KMS-11 (cell line): ENCODE data around the gene ZFYVE28.
A peak's percentile ranks its signal among the peaks of the same experiment; 100 is the strongest.

Source experiments
- H2AFZ ChIP-seq: fragments of 200-600 bp; sonication (generic); 2 replicates; pipeline ENCODE4 v1.6.1; 2016; ENCODE audit warnings: antibody characterized with exemption, mixed run types, low read depth
- H3K27ac ChIP-seq: fragments of 200-600 bp; sonication (generic); 2 replicates; pipeline ENCODE4 v1.6.1; 2016; ENCODE audit warnings: mild to moderate bottlenecking, mixed run types
- H3K27me3 ChIP-seq: fragments of 200-600 bp; sonication (generic); 2 replicates; pipeline ENCODE4 v1.6.1; 2017; ENCODE audit warnings: mild to moderate bottlenecking, low read depth, mixed run types, moderate library complexity; ENCODE audit not compliant: insufficient read depth
- H3K36me3 ChIP-seq: fragments of 200-600 bp; sonication (generic); 2 replicates; pipeline ENCODE4 v1.6.1; 2017; ENCODE audit warnings: mild to moderate bottlenecking, mixed run types; ENCODE audit not compliant: insufficient read depth
- H3K4me1 ChIP-seq: fragments of 200-600 bp; sonication (generic); 2 replicates; pipeline ENCODE4 v1.6.1; 2016; ENCODE audit warnings: mild to moderate bottlenecking, low read depth, mixed run types; ENCODE audit not compliant: poor library complexity, severe bottlenecking
- H3K4me2 ChIP-seq: fragments of 200-600 bp; sonication (generic); 2 replicates; pipeline ENCODE4 v1.7.0; 2016; ENCODE audit warnings: mild to moderate bottlenecking, mixed run types
- H3K4me3 ChIP-seq: fragments of 200-600 bp; sonication (generic); IDR thresholded peaks from 2 replicates; pipeline ENCODE4 v1.6.1; 2017; ENCODE audit warnings: low read depth, low read length, mixed read lengths; ENCODE audit not compliant: insufficient read depth
- H3K79me2 ChIP-seq: fragments of 200-600 bp; sonication (generic); 2 replicates; pipeline ENCODE4 v1.6.1; 2016; ENCODE audit warnings: low read depth, mixed run types; ENCODE audit not compliant: insufficient read depth
- H3K9ac ChIP-seq: fragments of 200-600 bp; sonication (generic); 2 replicates; pipeline ENCODE4 v1.6.1; 2016; ENCODE audit warnings: mild to moderate bottlenecking, mixed run types
- H4K20me1 ChIP-seq: fragments of 200-600 bp; sonication (generic); 2 replicates; pipeline ENCODE4 v1.6.1; 2016; ENCODE audit warnings: mild to moderate bottlenecking, mixed run types; ENCODE audit not compliant: insufficient read depth
- CTCF ChIP-seq: fragments of 200-600 bp; sonication (generic); conservative IDR thresholded peaks from 2 replicates; pipeline ENCODE4 v1.6.1; 2017; ENCODE audit warnings: low read depth, mild to moderate bottlenecking, antibody characterized with exemption, low read length, moderate library complexity, mixed read lengths

Gene ZFYVE28

GRCh38 chr4:2245057-2245786 lies 173.2 kb downstream of the ZFYVE28 start:
- no peak for TF ChIP-seq CTCF
- Histone ChIP-seq H3K79me2 (peaks cover 12% of the 10 kb centered on the region), H3K4me2 (no peak overlapping the region), H4K20me1 (no peaks in the 10 kb centered on the region), H2AFZ (no peak overlapping the region), H3K27ac (no peak overlapping the region), H3K27me3 (no peaks in the 10 kb centered on the region), H3K4me3 (no peak overlapping the region), H3K36me3 (no peaks in the 10 kb centered on the region), H3K9ac (no peak overlapping the region), H3K4me1 (peaks cover 23% of the 10 kb centered on the region)

GRCh38 chr4:2243681-2244380 lies 174.6 kb downstream of the ZFYVE28 start:
- Histone ChIP-seq H3K4me1 (peaks cover 37% of the 10 kb centered on the region), H3K4me2 (peak overlapping the region; percentile 33; the same call in 1 of the 2 replicates), H3K9ac (no peak overlapping the region), H2AFZ (no peak overlapping the region; the same call in 1 of the 2 replicates), H4K20me1 (no peaks in the 10 kb centered on the region), H3K36me3 (no peaks in the 10 kb centered on the region), H3K4me3 (no peak overlapping the region), H3K27me3 (no peaks in the 10 kb centered on the region), H3K27ac (no peak overlapping the region), H3K79me2 (peaks cover 26% of the 10 kb centered on the region)
- 0 out of 2 replicates have a peak, but pooled peaks have one; percentile 16 for TF ChIP-seq CTCF

GRCh38 chr4:2241410-2242353 lies 176.8 kb downstream of the ZFYVE28 start, which contains the start of the genes HAUS3 and POLN:
Gene HAUS3 (minus strand): TSS chr4:2242121. CDS start chr4:2240946, 1,175 bp downstream.
Gene POLN (minus strand): TSS chr4:2242121. CDS start chr4:2229231, 12,890 bp downstream.
- Histone ChIP-seq H3K4me3 (peak within 1 kb of the TSS; percentile 86), H3K27ac (peak within 1 kb of the TSS; percentile 36; the same call in 1 of the 2 replicates)
- TF ChIP-seq CTCF = no peak

GRCh38 chr4:2241003-2241402 lies 177.4 kb downstream of the ZFYVE28 start:
- Histone ChIP-seq H3K4me3 (peak overlapping the region; percentile 86), H3K79me2 (peaks cover 34% of the 10 kb centered on the region), H3K27me3 (no peaks in the 10 kb centered on the region), H2AFZ (no peak overlapping the region), H3K4me1 (peaks cover 44% of the 10 kb centered on the region), H4K20me1 (no peaks in the 10 kb centered on the region), H3K4me2 (peak overlapping the region; percentile 65), H3K36me3 (peaks cover 6% of the 10 kb centered on the region; the same call in 1 of the 2 replicates), H3K9ac (peak overlapping the region; percentile 57; the same call in 1 of the 2 replicates), H3K27ac (peak overlapping the region; percentile 36; the same call in 1 of the 2 replicates)
- no peak for TF ChIP-seq CTCF

More at GRCh38 chr4:2241410-2242353, 176.8 kb downstream of the ZFYVE28 start, which contains the start of the genes HAUS3 and POLN:
- Histone ChIP-seq H4K20me1 (no peaks in the 10 kb centered on the region), H3K4me1 (peaks cover 44% of the 10 kb centered on the region), H3K79me2 (peaks cover 34% of the 10 kb centered on the region), H3K27me3 (no peaks in the 10 kb centered on the region), H2AFZ (peak within 1 kb of the TSS; percentile 47; the same call in 1 of the 2 replicates), H3K36me3 (peaks cover 6% of the 10 kb centered on the region; the same call in 1 of the 2 replicates), H3K9ac (peak within 1 kb of the TSS; percentile 57; the same call in 1 of the 2 replicates), H3K4me2 (peak within 1 kb of the TSS; percentile 65)
